NCI-H1105 (cell line): ENCODE data around the gene MTF1.
A peak's percentile ranks its signal among the peaks of the same experiment; 100 is the strongest.
"Not testable (repeated sequence)": the region's sequence is repeated elsewhere in the genome, so short reads cannot be mapped to it uniquely, and the experiment has no call there.

Experiments
- DNase-seq: peaks from one replicate; lab custom pipeline; 2025; lab: John Stamatoyannopoulos, UW

MTF1 gene

DNA sequence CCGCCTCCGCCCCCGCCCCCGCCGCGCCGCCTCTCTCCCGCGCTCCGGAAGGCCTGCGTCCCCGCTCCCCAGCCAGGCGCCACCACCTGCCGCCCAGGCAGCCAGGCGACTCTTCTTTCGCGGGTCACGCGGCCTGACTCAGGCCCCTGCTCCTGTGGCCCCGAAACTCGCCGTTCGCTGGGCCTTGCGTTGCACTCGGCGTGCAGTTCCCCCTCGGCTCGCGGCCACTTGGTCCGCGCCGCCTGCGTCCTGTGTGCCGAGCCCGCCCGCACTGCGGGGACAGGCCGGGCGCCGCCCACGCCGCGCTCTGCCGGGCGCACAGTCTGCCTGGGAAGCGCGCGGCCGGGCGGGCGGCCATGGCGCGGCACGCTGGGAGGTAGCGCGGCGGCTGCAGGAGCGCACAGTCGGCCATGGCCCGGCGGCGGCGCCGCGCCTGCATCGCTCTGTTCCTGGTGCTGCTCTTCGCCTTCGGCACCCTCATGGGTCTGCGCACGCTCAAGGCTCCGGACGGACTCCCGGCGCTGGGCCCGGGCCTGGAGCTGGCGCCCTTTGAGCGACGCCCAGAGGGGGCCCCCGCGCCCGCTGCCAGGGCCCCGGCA, 65.5 kb downstream of the MTF1 start, which contains the start of gene MANEAL:
Gene MANEAL, plus strand, starts transcription at position 75 of the 599 bp plus-strand sequence. Its CDS starts 336 bp downstream, at position 411.
- peak; percentile 63 for DNase-seq

DNA sequence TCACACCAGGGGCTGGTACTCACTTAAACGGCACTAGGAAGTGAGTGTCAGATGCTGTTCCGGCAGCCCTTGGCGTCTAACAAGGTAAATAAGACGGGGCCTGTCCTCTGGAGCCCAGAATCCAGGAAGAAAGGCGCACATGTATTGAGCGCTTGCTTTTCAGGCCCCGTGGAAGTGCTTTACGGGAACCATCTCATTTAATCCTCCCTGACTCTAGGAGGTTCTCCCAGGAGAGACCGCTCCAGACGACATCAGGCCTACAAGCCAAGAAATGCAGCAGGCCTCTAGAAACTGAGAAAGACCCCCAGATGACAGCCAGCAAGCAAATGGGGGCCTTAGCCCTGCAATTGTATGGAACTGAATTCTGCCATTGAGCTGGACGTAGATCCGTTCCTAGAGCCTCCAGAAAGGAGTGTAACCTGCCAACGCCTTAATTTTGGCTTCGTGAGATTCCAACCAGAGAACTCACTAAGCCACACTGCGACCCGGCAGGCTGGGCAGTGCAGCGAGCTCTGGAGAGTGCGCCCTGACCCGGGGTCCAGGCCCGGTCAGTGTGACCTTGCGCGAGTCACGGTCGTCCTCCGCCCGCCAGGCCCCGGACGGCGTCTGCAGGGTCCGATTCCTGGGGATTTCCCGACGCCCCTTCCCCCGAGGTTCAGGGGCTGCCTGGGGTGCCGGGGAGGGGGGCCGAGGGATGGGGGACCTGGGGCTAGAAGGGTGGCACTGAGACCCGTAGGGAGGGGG, 66.3 kb downstream of the MTF1 start:
- no peak for DNase-seq

DNA sequence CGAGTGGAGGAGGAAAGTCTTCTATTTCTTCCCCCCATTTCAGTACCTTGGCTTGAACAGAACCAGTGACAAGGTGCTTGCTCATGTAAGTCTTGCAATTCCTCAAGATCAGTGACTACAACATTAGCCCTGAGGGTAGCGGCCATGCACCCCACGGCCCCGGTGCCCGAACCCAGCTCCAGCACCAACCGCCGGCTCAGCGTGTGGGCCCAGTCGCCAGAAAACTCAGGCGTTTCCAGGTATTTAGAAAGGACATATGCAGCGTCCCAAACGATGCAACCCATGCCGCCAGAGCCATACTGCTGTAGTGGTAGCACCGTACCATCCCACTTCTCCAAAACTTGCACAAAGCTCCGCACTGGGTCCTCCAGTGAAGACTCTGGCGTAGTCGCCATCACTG, 76.9 kb downstream of the MTF1 start:
- DNase-seq = no peak

DNA sequence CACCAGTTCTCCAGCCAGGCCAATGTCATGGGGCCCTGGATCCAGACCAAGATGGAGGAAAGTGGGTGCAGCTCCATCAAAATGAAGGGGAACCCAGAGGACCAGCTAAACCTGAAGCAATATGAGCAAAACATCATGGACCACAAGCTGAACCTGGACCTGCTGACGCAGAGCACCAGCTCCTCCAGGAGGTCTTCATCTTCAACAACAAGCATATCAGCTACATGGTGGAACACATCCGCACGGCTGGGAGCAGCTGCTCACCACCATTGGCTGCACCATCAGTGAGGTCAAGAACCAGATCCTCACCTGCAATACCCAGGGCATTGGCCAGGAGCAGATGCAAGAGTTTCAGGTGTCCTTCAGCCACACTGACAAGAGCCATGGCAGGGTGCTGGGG, 80.7 kb downstream of the MTF1 start:
- DNase-seq = no peak

DNA sequence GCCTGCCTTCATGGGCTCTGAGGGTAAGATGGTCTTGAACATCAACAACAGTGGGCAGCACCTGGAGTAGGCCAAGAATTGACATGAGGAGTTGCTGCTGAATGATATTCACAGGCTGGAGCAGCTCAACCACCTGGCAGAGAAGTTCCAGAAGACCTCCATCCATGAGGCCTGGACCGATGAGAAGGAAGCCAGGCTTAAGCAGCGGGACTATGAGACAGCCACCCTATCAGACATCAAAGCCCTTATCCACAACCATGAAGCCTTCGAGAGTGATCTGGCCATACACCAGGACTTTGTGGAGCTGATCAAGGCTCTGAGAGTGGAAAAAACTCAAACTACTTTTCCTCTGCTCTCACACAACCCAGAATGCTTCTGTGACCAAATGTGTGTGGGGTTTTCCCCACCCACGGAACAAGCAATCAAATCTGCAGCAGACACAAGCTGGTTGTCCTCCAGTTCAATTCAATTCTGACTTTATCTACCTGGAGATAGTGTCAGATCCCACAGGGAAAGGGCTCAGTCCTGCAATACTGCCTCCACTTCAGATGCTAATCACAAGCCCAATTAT, 82.4 kb downstream of the MTF1 start:
- DNase-seq = no peak

DNA sequence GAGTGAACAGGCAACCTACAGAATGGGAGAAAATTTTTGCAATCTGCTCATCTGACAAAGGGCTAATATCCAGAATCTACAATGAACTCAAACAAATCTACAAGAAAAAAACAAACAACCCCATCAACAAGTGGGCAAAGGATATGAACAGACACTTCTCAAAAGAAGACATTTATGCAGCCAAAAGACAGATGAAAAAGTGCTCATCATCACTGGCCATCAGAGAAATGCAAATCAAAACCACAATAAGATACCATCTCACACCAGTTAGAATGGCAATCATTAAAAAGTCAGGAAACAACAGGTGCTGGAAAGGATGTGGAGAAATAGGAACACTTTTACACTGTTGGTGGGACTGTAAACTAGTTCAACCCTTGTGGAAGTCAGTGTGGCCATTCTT, 88.0 kb downstream of the MTF1 start:
- DNase-seq = not testable (repeated sequence)

DNA sequence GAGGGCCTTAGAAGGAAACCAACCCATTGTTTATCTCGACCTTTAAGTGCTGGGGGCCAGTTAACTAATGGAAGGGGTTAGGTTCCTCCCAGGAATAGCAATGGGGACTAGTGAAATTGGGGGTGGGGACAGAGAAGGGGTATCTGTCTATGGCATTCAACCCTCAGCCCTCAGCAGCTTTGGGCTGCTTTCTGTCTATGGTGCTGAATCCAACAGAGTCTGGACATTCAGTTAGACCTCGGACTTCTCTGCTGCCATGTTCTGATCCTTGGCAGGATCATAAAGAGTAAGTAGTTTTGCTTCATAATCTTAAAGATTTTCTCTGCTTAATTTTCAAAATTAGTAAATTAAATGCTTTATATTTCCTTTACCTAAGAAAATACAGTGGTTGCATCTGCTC, 91.9 kb downstream of the MTF1 start:
- DNase-seq = no peak

DNA sequence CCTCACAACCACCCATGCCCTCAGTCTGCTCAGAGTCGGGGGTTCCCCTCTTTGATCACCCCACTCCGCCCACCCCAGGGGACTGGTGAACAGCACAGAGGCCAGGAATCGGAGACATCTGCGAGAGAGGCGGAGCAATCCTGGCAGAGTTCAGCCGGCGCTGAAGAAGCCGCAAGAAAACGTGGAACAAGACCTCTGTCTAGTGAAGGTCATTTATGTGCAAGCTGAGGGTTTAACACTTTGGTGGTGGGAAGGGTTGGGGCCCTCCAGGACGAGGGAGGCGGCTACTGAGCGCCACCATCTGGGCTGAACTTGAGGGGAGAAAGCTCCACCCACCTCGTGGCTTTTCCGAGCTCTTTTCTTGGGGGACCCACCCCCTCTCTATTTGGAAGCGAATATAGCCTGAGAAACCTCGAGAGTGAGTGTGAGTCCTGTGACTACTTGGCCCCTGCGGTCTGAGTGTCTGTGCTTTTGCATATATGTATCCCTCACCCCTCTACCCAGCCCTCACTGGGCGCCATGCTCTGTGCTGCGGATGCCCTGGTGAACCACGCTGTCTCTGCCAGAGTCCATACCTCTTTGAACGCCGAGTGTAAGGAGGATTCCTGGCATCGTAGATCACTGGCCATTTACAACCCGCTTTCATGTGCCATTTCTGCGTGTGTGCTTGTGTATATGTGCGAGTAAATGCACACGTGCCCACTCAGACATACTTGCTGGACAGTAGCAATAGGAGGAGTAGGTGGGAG, 93.3 kb downstream of the MTF1 start:
- DNase-seq = peak; percentile 25

DNA sequence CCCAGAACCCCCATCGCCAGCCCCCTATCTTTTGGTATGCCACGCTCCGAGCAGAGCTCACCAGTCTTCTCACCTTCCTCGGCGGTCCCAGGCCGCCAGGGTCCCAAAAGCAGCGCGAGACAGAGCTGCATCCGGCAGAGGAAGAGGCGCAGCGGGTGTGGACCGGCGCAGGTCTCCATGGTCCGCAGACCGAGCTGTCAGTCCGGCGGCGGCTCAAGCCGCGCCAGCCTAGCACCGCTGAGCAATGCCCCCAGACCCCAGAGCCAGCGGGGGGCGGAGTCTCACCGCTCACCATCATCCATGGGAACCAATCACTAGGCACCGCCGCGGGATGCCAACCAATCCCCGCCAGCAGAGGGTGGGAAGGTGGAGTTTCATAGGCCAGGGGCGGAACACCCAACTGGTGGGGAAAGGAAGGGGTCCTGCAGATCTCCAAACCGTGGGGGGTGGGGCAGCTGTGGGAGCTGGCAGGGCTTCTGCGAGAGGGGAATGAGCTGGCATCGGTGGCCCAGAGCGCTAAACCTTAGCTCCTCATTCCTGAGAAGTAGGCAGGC, 94.4 kb downstream of the MTF1 start, which contains the start of gene EPHA10:
Gene EPHA10, minus strand, starts transcription at position 233 of the 554 bp plus-strand sequence. Its CDS starts 54 bp downstream, at position 179.
- DNase-seq = peak; percentile 85

DNA sequence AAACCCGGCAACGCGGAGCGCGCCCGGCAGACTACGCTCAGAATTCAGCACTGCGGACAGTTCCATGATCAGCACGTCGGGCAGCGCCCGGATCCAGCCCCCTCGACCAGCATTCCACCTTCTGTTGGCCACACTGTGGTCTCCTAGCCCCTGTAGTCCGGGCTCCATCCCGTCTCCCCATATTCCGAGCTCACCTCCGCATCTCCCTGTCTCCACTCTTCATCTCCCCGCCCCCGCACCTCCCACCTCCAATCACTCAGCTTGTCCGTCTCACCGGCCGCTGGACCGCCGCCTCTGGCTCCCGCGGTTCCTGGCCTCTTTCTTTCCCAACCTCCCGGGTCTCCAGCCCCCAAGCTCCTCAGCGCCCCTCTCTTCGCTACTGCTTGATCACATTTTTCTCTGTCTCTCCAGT, 95.0 kb downstream of the MTF1 start:
- no peak for DNase-seq

DNA sequence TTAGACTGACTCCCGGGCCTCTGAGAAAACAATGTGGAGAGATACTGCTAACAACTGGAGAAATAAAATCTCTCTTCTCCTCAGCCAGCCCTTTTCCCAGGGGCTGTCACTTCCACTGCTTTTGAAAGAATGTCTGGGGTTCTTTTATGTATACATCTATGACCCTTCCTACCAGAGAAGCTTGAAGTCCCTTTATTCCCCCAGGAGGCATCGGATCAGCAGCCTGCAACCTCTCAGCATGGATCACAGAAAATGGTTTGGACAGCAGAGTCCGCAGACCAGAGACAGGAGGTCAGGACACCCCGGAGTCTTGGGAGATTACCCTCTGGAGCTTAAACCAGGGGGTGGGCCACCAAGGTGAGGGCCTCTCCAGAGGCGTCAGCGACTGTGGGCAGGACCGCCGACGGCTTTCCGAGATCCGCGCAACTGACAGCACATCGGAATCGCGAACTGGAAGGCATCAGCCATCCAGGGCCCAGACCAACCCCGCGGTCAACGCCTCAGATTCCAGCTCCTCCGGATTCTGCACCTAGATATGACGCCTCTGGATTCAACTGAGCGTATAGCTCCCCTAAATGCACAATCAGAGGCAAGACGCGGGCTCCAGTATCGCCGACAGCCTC, 95.5 kb downstream of the MTF1 start:
- no peak for DNase-seq

DNA sequence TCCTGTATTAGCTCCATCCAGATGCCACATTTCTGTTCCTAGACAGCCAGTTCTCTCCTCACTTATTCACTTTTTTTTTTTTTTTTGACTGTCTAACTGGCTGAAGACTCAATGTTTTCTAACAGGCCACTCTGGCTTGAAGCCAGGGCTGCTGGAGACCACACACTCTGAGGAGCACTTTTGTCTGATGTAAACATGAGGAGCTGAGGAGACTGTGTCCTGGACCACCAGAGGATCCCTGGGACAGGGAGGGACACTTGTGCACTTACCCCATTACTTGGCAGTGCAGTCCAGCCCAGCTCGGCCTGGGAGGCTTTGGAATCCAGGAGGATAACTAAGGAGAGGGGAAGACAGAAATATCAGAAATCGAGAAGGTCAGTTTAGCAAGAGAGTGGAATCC, 96.9 kb downstream of the MTF1 start:
- DNase-seq = no peak

DNA sequence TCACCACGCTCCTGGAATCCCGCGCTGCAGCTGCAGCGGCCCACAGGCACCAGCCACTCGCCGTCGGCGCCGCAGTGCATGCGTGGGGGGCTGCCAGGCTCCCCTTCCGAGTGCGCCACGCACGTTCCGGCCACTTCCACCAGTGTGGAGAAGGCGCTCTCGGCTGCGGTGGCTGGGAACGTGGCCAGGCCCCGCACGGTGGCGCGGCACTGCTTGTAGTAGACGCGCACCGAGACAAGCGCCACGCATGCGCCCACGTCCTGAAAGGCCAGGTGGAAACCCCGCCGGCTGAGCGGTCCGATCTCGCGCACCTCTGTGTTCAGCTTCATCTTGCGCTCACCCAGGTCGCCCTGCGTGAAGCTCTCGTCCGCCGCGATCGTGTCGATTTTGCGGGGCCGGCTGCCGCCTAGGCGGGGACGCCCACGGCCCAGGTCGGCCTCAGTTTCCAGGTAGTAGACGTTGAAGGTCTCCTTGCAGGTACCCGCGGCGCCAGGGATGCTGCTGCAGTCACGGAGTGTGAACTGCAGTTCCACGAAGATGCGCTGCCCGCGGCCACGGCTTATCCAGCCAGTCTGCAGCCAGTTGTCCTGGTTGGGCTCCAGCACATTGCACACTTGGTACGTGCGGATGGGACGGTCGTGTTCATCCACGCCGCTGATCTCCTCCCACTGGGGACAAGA, 97.8 kb downstream of the MTF1 start:
- no peak for DNase-seq
